Activated naive CD8-positive, alpha-beta T cell treated with anti-CD3 and anti-CD28 coated beads, Interleukin-2, amount 50 U/mL, for 16 hours (primary cell): ENCODE measurements around the gene CNGA1.
"Not testable (repeated sequence)": the region's sequence is repeated elsewhere in the genome, so short reads cannot be mapped to it uniquely, and the experiment has no call there.

Source experiments
- DNase-seq: peaks from one replicate; pipeline ENCODE4 v3.0.0-alpha.2; 2020; ENCODE audit warnings: low read depth, low spot score

The CNGA1 gene

GRCh38 chr4:47972721-47973120 is 43.8 kb downstream of the CNGA1 start:
- DNase-seq = no peak

GRCh38 chr4:47972181-47972580 is 44.3 kb downstream of the CNGA1 start:
- no peak for DNase-seq

GRCh38 chr4:47968847-47969246 is 47.6 kb downstream of the CNGA1 start:
- no peak for DNase-seq

GRCh38 chr4:47954677-47955076 is 61.8 kb downstream of the CNGA1 start:
- no peak for DNase-seq

GRCh38 chr4:47954245-47954644 is 62.2 kb downstream of the CNGA1 start:
- DNase-seq = no peak

- no peak for DNase-seq
These were observed 70.4 kb downstream of the CNGA1 start for GRCh38 chr4:47945930-47946726.

GRCh38 chr4:47942081-47942819 is 74.2 kb downstream of the CNGA1 start:
- DNase-seq = no peak

- no peak for DNase-seq
These were observed 77.0 kb downstream of the CNGA1 start for GRCh38 chr4:47939456-47939855.

- DNase-seq = no peak
These were observed 80.1 kb downstream of the CNGA1 start for GRCh38 chr4:47936336-47936735.

- no peak for DNase-seq
These were observed 82.6 kb downstream of the CNGA1 start for GRCh38 chr4:47933840-47934239.

- DNase-seq = no peak
These were observed 85.3 kb downstream of the CNGA1 start for GRCh38 chr4:47930971-47931804.

GRCh38 chr4:47929682-47930201 is 86.7 kb downstream of the CNGA1 start:
- no peak for DNase-seq

GRCh38 chr4:47926667-47927258 is 89.7 kb downstream of the CNGA1 start:
- DNase-seq = peak; percentile 5

GRCh38 chr4:47923261-47923608 is 93.2 kb downstream of the CNGA1 start:
- DNase-seq = not testable (repeated sequence)

GRCh38 chr4:47922436-47923260 is 93.8 kb downstream of the CNGA1 start:
- DNase-seq = not testable (repeated sequence)

- not testable (repeated sequence) for DNase-seq
These were observed 99.3 kb downstream of the CNGA1 start for GRCh38 chr4:47917163-47917562.

- no peak for DNase-seq
These were observed 101.1 kb downstream of the CNGA1 start for GRCh38 chr4:47915378-47915777.

- DNase-seq = no peak
These were observed 101.6 kb downstream of the CNGA1 start for GRCh38 chr4:47914926-47915237.

- DNase-seq = peak; percentile 90
These were observed 102.1 kb downstream of the CNGA1 start, which contains the start of gene NFXL1 for GRCh38 chr4:47914220-47914925. Gene NFXL1, minus strand, starts transcription at chr4:47914583. Its CDS starts 380 bp downstream, at chr4:47914203.

GRCh38 chr4:47913861-47914219 is 102.6 kb downstream of the CNGA1 start:
- no peak for DNase-seq
